ENCODE measurements around the gene PPP2R2B.

The PPP2R2B gene

DNA sequence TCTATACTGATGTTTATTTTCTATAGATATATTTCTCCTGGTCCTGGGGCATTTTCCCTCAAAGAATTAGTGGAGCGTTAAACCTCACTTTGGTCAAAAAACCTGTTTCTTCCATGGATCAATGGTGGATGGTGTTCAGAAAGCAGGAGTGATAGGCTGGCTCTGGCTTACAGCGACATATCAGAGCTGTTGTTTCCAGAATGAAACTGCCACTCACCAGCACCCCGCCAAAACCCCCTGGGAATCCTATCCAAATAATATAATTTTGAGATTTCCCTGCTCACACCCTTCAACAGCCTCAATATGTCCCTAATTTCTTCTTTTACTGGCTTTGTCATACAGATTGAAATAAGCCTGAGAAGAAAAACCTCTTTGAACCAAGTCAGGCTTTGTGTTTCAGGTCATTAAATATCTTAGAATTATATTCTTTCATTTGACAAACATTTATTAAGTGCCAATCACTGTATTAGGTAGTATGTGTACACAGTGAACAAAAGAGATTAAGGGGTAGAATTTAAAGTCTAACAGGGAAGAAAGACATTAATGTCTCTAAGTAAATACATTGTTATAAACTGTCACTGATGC lies 218.1 kb downstream of the PPP2R2B start:
- no peak for DNase-seq (ENCODE audit: extremely low read depth, insufficient read length)
- TF ChIP-seq, protein P1, sequence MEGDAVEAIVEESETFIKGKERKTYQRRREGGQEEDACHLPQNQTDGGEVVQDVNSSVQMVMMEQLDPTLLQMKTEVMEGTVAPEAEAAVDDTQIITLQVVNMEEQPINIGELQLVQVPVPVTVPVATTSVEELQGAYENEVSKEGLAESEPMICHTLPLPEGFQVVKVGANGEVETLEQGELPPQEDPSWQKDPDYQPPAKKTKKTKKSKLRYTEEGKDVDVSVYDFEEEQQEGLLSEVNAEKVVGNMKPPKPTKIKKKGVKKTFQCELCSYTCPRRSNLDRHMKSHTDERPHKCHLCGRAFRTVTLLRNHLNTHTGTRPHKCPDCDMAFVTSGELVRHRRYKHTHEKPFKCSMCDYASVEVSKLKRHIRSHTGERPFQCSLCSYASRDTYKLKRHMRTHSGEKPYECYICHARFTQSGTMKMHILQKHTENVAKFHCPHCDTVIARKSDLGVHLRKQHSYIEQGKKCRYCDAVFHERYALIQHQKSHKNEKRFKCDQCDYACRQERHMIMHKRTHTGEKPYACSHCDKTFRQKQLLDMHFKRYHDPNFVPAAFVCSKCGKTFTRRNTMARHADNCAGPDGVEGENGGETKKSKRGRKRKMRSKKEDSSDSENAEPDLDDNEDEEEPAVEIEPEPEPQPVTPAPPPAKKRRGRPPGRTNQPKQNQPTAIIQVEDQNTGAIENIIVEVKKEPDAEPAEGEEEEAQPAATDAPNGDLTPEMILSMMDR (IDR thresholded peaks at IDR 0.05; ENCODE audit: insufficient read depth, low read length, poor library complexity, severe bottlenecking) = no peak
- H3K27me3 ChIP-seq (replicated peaks; ENCODE audit: control insufficient read depth, insufficient read depth, low read length) = no peaks in the 10 kb centered on the region
- H3K36me3 ChIP-seq (ENCODE audit: control insufficient read depth, insufficient read depth, low read length) = no peaks in the 10 kb centered on the region
- no peak overlapping the region for H3K4me3 ChIP-seq (replicated peaks; ENCODE audit: low read depth, low read length)

DNA sequence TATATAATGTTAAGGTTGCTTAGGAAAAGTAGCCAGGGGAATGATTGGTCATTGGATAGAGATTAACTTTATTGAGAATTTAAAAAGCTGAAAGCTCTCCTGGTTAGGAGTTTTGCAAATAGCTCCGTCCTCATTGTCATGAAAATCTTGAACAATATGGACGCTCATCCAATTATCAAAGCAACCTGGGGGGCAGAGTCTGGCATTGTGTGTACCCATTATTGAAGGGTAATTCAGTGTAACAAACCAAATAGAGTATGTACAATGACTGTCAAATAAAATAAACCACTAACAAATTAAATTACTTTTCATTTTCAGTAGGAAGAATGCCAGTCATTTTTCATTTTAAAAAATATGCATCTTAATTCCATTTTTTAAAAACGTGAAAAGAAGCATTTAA lies 218.6 kb downstream of the PPP2R2B start:
- no peak overlapping the region for H3K4me3 ChIP-seq (replicated peaks; ENCODE audit: low read depth, low read length)
- DNase-seq (ENCODE audit: extremely low read depth, insufficient read length) = no peak
- H3K27me3 ChIP-seq (replicated peaks; ENCODE audit: control insufficient read depth, insufficient read depth, low read length) = no peaks in the 10 kb centered on the region
- no peaks in the 10 kb centered on the region for H3K36me3 ChIP-seq (ENCODE audit: control insufficient read depth, insufficient read depth, low read length)
- TF ChIP-seq, protein P1 (IDR thresholded peaks at IDR 0.05; ENCODE audit: insufficient read depth, low read length, poor library complexity, severe bottlenecking) = no peak

DNA sequence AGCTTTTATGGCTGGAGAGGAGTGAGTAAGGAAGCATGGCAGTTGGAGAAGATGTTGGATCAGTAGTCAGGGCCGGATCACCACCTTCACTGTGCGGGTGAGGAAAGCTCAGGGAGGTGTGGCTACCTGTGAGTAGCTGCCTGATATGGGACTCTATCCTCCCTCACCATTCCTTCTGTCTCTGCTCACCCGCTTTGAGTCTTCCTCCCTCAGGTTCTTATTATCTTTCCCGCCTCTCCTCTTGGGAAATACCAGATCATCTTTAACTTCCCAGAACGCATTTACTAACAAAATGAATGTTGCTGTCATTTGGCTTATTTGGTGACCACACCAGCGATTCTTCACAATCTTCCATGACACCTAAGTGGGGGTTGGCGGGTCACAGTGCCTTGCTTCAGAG lies 221.9 kb downstream of the PPP2R2B start:
- Histone ChIP-seq H3K4me3 (replicated peaks; ENCODE audit: low read depth, low read length) (no peak overlapping the region), H3K36me3 (ENCODE audit: control insufficient read depth, insufficient read depth, low read length) (no peaks in the 10 kb centered on the region), H3K27me3 (replicated peaks; ENCODE audit: control insufficient read depth, insufficient read depth, low read length) (peaks cover 2% of the 10 kb centered on the region)
- no peak for DNase-seq (ENCODE audit: extremely low read depth, insufficient read length)
- TF ChIP-seq, protein P1 (IDR thresholded peaks at IDR 0.05; ENCODE audit: insufficient read depth, low read length, poor library complexity, severe bottlenecking) = no peak

DNA sequence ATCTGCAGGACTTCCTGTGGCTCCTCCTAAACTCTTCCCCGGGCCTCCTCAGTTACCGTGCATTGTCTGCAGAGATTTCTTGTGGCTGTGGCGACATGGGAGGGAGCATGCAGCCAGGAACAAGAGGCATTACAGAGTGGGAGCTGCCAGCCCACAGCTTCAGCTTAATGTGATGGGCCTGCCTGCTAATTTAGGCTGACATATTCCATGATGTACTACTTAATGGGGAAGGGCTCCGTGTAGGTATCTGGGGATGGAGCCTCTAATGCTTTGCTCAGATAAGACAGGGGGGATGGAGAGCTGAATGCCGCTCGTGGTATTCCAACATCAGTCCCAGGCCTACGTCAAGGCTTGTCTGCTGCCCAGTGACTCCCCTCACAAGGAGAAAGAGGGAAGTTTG lies 225.0 kb downstream of the PPP2R2B start:
- TF ChIP-seq, protein P1 (IDR thresholded peaks at IDR 0.05; ENCODE audit: insufficient read depth, low read length, poor library complexity, severe bottlenecking) = no peak
- Histone ChIP-seq H3K4me3 (replicated peaks; ENCODE audit: low read depth, low read length) (no peak overlapping the region), H3K36me3 (ENCODE audit: control insufficient read depth, insufficient read depth, low read length) (no peaks in the 10 kb centered on the region), H3K27me3 (replicated peaks; ENCODE audit: control insufficient read depth, insufficient read depth, low read length) (peaks cover 2% of the 10 kb centered on the region)
- no peak for DNase-seq (ENCODE audit: extremely low read depth, insufficient read length)

DNA sequence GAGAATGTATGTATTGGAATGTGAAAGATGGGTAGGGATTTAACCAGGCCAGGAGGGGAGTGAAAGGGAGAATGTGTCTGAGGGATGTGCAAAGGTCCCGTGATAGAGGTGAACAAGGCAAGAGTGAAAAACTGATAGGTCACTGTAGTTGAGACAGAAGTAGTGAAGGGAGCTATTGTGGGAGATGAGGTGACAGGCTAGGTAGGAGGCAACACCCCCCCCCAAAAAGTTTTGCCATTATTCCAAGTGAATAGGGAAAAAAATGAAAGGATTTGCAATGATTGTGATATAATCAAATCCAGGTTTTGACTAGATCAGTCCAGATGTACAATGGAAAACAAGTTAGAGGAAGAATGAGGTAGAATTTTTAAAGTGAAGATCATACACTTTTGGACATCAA lies 226.0 kb downstream of the PPP2R2B start:
- Histone ChIP-seq H3K4me3 (replicated peaks; ENCODE audit: low read depth, low read length) (no peak overlapping the region), H3K27me3 (replicated peaks; ENCODE audit: control insufficient read depth, insufficient read depth, low read length) (peaks cover 2% of the 10 kb centered on the region)
- TF ChIP-seq, protein P1 (IDR thresholded peaks at IDR 0.05; ENCODE audit: insufficient read depth, low read length, poor library complexity, severe bottlenecking) = no peak

DNA sequence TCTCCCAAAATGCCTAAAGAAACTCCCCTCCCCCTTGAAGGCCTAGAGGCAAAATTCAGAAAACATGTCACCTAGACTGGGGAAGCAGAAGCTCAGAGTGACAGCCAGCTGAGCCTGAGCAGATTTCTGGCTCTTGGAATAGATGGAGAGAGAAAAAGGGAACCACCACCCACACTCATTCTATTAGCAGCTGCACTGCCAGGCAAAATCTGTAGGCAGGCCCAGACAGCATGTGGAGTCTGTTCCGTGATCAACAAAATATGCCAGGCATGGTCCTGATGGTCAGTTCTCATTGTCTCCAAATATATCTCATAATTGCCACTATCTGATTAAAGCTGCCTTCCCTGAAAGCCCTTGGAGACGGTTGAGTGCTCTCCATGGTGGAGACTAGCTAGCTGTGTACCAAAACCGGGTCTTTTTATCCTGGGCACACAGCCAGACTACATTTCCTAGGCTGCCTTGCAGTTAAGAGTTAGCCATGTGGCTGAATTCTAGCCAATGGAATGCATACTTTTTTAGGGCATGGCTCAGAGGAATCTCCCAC lies 230.8 kb downstream of the PPP2R2B start:
- H3K27me3 ChIP-seq (replicated peaks; ENCODE audit: control insufficient read depth, insufficient read depth, low read length) = peaks cover 2% of the 10 kb centered on the region
- no peak for DNase-seq (ENCODE audit: extremely low read depth, insufficient read length)
- no peak overlapping the region for H3K4me3 ChIP-seq (replicated peaks; ENCODE audit: low read depth, low read length)
- TF ChIP-seq, protein P1 (IDR thresholded peaks at IDR 0.05; ENCODE audit: insufficient read depth, low read length, poor library complexity, severe bottlenecking) = no peak
- H3K36me3 ChIP-seq (ENCODE audit: control insufficient read depth, insufficient read depth, low read length) = no peaks in the 10 kb centered on the region

More for the DNA sequence above, 226.0 kb downstream of the PPP2R2B start:
- no peak for DNase-seq (ENCODE audit: extremely low read depth, insufficient read length)
- H3K36me3 ChIP-seq (ENCODE audit: control insufficient read depth, insufficient read depth, low read length) = no peaks in the 10 kb centered on the region

Data from GM06990 (cell line).